GM18517 (cell line): ENCODE results near the gene PLEKHA4.
"Not testable (repeated sequence)": the region's sequence is repeated elsewhere in the genome, so short reads cannot be mapped to it uniquely, and the experiment has no call there.

Experiments used
- ATAC-seq: cut with Tn5 transposase; IDR thresholded peaks from one replicate; pipeline ENCODE4 v1.9.1; 2021; ENCODE audit warnings: mild to moderate bottlenecking, moderate library complexity; ENCODE audit not compliant: unreplicated experiment

PLEKHA4 gene

DNA sequence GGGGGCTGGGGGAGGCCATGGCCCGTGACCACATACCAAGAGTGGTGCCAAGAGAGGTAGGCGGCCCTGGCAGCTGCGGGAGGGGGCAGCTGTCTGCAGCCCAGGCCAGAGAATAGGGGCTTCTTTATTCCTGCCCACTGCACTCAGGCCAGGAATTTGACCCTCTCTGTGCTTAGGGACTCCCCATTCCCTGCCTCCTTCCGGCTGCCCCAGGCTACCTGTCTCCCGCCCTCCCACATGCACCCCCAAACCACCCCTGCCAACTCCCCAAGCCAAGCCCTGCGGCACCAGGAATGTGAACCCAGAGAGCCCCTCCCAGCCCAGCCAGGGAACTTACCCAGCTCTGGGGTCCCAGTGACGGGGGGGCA, 687 bp downstream of the PLEKHA4 start:
- ATAC-seq: no peak

DNA sequence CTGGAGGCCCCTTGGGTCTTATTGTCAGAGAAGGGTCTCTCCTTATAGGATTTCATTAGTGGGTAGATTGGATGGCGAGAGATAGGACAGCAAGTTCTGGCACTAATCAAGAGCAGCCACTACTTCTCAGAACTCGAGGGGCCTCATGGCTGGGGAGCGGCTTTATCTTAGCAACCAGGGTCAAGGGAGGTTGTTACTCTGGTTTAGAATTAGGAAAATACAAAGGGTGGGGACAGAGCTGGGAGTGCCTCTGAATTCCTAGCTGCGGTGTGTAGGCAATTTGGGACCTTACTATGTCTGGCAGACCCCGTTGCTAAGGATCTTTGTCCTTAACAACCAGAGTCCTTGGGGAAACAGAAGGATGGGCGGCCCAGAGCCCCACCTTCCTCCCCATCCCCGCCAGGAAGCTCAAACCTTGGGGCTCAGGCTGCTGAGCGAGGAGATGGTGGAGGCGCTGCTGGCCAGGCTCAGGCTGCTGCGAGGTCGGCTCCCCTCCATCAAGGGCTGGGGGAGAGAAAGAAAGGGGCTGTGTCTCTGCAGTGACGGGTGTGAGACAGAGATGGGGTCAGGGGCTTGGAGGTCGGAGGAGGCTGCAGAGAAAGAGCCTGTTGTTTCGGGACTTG, 1.2 kb downstream of the PLEKHA4 start:
- no peak for ATAC-seq

GRCh38 chr19:48866692-48867091, 1.7 kb downstream of the PLEKHA4 start:
- no peak for ATAC-seq

DNA sequence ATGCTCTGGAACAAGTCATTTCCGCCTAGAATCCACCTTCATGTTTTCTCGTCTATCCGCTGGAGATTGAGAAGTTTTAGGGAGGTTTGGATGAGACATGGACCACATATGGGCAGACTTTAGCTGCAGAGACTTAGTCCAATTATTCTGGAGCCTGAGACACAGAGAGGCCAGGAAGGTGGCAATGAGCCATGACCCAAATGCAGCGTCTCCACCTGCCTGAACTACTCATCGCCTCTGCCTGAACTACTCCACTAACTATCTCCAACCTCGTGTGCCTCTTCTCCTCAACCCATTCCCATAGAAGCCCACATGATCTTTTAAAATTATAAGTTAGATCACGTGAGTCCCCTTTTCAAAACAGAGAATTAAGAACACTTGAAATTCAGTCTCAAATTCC, 5.6 kb downstream of the PLEKHA4 start:
- ATAC-seq: no peak

DNA sequence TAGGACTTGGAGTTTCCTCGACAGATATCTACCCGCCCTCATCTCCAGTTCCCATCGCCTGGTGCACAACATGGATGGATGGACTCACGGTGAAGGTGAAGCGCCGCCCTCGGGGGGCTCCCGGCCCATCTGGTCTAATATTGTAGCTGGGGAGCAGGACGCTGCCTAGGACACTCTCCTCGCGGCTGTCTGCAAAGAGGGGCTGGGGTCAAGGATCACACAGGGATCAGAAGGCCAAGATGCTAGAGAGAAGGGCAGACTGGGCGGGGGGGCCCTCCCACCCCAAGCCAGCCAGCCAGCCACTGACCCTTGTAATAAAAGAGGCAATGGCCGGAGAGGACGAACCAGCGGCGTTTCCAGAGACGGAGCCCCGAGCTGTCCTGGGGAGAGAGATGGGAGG, 7.1 kb downstream of the PLEKHA4 start:
- no peak for ATAC-seq

DNA sequence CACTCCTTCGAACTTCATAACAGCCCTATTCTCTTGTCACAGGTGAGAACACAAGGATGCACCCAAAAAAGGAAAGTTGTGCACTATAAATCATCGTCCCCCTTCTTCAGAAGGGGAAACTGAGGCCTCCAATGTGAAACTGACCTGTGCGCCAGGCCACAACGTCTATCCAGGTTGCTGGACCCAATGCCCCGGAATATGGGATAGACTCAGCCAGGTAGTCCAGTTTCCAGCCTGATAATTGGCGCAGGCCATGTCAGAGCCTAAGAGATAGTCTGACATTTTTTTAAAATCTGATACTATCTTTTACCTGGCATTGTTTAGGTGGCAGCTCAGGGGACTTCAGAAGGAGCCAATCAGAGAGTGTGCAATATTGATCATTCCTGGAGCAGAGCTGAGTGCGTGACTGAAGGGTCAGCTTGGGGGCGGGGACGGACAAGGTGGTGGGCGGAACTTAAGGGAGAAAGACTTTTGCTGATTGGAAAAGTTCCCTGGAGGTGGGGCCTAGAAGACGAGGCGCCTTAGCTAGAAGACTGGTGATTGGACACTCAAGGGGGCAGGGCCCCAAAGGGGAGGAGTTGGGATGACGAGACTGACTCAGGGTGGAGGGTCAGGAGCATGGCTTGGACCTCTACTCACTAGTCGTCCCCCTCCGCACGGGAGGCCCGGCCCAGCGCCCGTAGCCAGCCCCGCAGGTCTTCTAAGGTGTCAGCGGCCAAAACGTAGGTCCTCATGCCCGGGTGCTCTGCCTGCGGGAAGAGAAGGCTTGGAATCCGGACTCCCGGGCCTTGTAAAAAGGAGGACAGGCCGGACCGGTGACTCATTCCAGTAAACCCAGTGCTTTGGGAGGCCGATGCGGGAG, 8.5 kb downstream of the PLEKHA4 start:
- no peak for ATAC-seq

DNA sequence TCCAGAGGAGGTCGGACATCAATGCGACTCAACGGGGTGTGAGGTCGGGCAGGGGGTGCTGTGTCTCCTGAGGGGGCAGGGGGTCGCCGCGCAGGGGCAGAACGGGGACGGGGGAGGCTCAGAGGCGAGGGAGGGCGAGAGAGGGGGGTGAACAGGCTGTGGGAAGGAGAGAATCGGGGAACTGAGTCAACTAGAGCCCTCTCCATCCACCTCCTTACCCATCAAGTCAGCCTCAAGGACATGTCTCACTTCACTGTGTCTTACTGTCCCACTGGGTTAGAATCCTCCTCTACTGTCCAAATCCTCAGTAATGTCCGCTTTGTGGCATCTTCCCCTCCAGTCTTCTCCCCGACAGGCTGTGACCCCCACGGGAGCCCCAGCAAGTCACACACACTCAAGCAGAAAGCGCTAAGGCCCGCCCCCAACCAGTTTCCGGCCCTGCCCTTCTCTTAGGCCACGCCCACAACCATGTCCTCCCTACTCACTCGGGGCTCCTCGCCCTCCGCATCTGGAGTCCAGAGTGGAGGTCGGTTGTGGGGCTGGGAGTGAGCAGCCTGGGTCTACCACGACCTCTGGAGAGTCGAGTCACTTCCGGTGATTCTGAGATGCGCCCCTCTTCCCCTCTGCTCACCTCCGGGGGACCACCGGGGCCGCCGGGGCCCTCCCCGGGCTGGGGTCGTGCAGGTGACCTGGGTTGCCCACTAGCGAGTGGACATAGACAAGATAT, 9.3 kb downstream of the PLEKHA4 start:
- no peak for ATAC-seq

- ATAC-seq: no peak
These were observed 11.5 kb downstream of the PLEKHA4 start for GRCh38 chr19:48856921-48857320.

DNA sequence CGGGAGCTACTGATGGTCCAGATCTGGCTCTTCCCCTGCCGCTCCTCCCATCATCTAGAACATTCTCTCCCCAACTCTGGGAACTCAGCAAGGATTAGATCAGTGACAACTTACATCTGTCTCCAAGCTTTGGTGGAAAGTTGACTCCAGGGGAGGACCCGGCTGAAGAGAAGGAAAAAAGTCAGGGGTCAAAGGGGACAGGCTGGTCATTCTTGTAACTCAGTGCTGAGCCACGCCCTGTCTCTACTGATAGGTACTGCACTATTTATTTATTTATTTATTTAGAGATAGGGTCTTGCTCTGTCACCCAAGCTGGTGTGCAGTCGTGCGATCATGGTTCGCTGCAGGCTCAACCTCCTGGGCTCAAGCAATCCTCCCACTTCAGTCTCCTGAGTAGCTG, 14.3 kb downstream of the PLEKHA4 start:
- ATAC-seq: no peak

GRCh38 chr19:48853483-48853882, 14.9 kb downstream of the PLEKHA4 start:
- no peak for ATAC-seq

GRCh38 chr19:48852292-48852691, 16.1 kb downstream of the PLEKHA4 start:
- ATAC-seq: no peak

DNA sequence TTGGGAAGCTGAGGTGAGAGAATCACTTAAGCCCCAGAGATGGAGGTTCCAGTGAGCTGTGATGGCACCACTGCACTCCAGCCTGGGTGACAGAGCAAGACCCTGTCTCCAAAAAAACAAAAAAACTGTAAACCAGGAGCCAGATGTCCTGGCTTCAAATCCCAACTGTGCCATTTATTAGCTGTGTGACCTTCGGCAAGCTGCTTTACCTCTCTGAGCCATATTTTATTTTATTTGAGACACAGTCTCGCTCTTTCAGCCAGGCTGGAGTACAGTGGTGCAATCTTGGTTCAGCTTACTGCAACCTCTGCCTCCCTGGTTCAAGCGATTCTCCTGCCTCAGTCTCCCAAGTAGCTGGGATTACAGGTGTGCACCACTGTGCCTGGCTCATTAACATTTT, 21.8 kb downstream of the PLEKHA4 start:
- not testable (repeated sequence) for ATAC-seq

- no peak for ATAC-seq
These were observed 23.0 kb downstream of the PLEKHA4 start for GRCh38 chr19:48845384-48845783.

GRCh38 chr19:48844472-48844871, 23.9 kb downstream of the PLEKHA4 start:
- ATAC-seq: no peak

DNA sequence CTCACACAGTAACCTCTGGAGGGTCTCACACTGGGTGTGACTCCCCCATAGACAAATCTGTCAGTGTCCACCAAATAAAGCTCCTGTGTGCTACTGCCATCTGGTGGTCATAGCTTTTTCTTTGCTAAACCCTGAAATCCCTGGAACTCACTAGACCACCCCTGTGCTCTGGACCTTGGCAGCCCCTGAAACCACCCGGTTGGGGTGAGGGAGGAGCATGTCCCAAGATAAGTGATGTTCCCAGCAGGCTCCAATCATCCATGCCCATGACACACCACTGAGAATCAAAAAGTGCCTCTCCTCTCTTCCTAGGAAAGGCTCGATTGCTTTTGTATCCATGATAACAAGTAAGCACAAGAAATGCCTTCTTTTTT, 25.6 kb downstream of the PLEKHA4 start:
- no peak for ATAC-seq

GRCh38 chr19:48841571-48841970, 26.8 kb downstream of the PLEKHA4 start:
- ATAC-seq: no peak

DNA sequence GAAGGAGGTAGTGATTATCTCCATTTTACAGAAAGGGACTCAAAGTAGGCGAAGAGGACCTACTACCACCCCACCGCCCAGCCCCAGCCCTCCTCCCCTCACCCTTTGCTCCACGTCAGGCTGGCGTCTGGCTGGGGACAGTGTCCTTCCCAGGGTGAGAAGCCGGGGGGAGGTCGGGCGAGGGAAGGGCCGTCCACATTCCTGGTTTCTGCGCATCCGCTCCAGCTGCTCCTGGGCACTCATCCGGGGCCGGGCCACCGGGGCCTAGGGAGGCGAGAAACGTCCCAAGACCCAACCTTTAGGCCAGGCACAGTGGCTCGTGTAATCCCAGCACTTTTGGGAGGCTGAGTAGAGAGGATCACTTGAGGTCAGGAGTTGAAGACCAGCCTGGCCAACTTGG, 27.4 kb downstream of the PLEKHA4 start:
- no peak for ATAC-seq

DNA sequence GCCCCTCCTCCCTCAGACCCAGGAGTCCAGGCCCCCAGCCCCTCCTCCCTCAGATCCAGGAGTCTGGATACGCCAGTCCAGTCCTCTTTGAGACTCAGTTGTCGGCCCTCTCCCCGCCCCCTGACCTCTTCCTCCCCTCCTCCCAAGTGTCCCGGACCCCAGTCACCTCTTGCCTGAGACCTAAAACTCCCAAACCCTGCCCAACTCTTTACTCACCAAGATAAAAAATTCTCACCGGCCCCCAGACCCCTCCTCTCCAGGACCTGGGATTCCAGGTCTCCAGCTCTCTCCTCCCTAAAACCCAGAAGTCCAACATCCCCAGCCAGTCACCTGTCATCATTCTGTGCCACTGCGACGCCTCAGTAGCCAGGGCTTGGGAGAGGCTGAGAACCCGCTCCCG, 30.7 kb downstream of the PLEKHA4 start:
- no peak for ATAC-seq

DNA sequence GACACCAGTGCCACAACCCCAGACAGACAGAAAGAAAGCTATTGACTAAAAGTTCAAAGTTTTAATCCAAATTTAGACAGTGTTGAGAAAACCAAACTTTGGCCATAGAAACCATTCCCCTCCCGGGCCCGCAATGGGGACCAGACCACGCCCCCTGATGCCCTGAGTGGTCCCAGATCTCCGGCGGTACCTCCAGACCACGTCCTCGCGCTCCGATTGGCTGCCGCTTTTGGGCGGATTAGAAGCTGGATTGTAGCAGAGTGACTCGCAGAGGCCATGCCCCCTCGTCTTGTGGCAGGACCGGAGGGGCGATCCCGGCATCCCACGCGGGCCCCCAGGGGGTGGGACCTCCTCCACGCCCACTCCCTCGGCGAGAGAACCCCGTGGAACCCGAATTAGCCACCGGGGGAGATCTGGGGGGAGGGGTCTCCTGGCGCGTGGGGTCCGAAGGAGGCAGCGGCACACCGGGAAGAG, 31.3 kb downstream of the PLEKHA4 start:
- peak; percentile 68 for ATAC-seq

DNA sequence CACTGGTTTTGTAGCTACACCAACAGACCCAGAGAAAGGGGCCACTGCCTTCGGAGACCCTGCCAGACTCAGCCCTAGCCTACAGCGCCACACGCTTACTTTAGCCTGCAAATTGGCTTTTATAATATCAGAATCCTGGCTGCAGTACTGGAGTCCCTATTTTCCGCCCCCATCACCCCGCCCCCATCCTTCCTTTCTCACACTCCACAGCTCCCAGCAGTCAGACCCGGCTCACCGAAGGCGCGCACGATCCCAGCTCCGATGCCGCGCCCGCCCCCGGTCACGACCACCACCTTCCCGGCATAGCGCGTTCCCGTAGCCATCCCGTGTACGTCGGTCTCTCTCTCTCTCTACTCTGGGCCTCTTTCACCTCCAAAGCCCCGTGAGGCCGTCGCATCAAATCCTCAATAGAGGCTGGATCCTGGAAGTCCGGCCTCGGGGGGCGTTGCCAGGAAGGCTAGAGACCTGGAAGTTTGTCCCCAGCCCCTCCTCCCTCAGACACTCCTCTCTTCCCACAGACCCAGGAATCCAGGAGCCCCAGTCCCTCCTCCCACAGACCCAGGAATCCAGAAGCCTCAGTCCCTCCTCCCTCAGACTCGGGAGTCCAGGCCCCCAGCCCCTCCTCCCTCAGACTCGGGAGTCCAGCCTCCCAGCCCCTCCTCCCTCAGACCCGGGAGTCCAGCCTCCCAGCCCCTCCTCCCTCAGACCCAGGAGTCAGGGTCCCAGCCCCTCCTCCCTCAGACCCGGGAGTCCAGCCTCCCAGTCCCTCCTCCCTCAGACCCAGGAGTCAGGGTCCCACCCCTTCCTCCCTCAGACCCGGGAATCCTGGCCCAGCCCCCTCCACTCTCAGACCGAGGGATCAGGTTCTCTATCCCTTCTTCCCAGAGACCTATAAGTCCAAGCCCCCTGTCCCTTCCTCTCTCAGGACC, 32.1 kb downstream of the PLEKHA4 start, which contains the start of gene HSD17B14:
TSS of gene HSD17B14 (minus strand) at position 403 of the 929 bp plus-strand sequence. CDS start at position 323, 80 bp downstream.
- ATAC-seq: peak; percentile 14

GRCh38 chr19:48835734-48836088, 32.7 kb downstream of the PLEKHA4 start:
- peak; percentile 65 for ATAC-seq
